Memory B cell (primary cell): ENCODE data around the gene ARHGAP23.
A peak's percentile ranks its signal among the peaks of the same experiment; 100 is the strongest.

Experiments used
- ATAC-seq: fragments of 150-1000 bp; cut with Tn5 transposase; 2 replicates; pipeline ENCODE4 v1.10.0; 2021; ENCODE audit warnings: low read depth, mild to moderate bottlenecking, moderate library complexity
- DNase-seq, 2 donors: peaks; one replicate each; pipeline ENCODE4 v3.0.0; 2022; ENCODE audit warnings: low spot score in 2 of 2
- H3K27ac Mint-ChIP-seq: one replicate; pipeline ENCODE4 v1.8.0; 2022; ENCODE audit warnings: mild to moderate bottlenecking, moderate library complexity, mixed read lengths
- H3K27me3 Mint-ChIP-seq: one replicate; pipeline ENCODE4 v1.8.0; 2022; ENCODE audit warnings: mixed read lengths
- H3K36me3 Mint-ChIP-seq: one replicate; pipeline ENCODE4 v1.8.0; 2022; ENCODE audit warnings: mild to moderate bottlenecking, mixed read lengths
- H3K4me1 Mint-ChIP-seq: one replicate; pipeline ENCODE4 v1.8.0; 2022; ENCODE audit warnings: mixed read lengths
- H3K4me3 Mint-ChIP-seq: one replicate; pipeline ENCODE4 v1.8.0; 2022; ENCODE audit warnings: mild to moderate bottlenecking, moderate library complexity, mixed read lengths
- H3K9me3 Mint-ChIP-seq: one replicate; pipeline ENCODE4 v1.8.0; 2022; ENCODE audit warnings: mixed read lengths

ARHGAP23 gene

DNA sequence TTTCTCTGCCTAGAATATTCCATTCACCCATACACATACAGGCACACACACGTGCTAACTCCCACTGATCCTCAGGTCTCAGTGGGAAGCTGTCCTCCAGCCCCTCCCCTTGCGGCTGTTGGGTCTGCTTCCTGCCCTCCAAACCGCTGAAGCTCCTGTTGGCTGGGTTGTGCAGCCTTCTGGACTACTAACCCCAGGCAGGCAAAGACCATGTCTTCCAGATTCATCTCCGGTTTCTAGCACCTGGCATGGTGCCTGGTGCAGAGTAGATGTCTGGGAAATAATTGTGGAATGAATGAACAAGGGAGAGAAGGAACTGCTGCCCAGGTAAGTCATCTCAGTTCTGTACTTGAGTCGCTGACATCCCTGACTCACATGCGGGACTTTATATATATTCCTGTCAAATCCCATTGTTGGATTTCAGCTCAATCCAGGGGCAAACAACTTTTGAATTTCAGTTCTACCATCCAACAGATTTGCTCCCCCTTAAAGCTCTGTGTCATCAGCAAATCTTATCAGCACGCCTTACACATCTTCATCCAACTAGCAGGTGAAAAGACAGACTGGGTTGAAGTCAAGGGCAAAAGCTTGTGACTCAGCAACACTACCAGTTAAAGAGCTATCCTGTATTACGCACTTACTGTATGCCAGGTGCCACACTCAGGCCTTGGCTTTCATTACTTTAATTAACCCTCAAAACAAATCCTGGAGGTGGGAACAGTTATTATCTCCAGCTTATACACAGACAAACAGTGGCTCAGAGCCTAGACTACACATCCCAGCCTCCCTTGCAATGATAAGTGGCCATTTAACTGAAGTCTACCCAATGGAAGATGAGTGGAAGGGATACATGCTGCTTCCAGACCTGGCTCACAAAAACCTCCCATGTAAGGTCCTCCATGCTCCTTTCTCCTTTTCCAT is 126.4 kb downstream of the ARHGAP23 start:
- Mint-ChIP-seq H3K9me3 (no peaks in the 10 kb centered on the region), H3K27ac (no peak overlapping the region), H3K36me3 (no peaks in the 10 kb centered on the region), H3K4me1 (peaks cover 13% of the 10 kb centered on the region), H3K27me3 (peaks cover 11% of the 10 kb centered on the region), H3K4me3 (no peak overlapping the region)
- ATAC-seq (no peak), DNase-seq (no peak)

DNA sequence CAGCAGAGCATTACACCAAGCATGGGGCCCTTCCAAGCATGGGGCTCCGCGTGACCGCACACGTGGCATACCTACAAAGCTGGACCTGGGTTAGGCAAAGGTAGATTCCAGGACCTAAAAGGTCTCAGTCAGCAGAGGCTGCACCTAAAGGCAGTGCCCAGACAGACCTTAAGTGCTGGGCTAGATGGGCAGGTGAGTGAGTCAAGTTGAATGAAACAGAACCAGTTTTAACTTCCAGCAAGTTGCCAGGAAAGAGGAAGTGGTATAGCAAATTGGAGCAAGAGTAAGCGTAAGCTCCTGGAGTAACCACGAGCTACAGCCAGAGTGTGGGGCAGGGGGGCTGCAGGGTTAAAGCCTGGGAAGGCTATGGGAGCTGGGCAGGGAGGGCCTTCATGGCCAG is 128.0 kb downstream of the ARHGAP23 start:
- no peak overlapping the region for H3K27ac Mint-ChIP-seq
- no peak overlapping the region for H3K4me3 Mint-ChIP-seq
- peaks cover 12% of the 10 kb centered on the region for H3K27me3 Mint-ChIP-seq
- DNase-seq, result no peak
- ATAC-seq, result no peak
- H3K9me3 Mint-ChIP-seq, result no peaks in the 10 kb centered on the region
- peaks cover 19% of the 10 kb centered on the region for H3K4me1 Mint-ChIP-seq
- H3K36me3 Mint-ChIP-seq, result no peaks in the 10 kb centered on the region

DNA sequence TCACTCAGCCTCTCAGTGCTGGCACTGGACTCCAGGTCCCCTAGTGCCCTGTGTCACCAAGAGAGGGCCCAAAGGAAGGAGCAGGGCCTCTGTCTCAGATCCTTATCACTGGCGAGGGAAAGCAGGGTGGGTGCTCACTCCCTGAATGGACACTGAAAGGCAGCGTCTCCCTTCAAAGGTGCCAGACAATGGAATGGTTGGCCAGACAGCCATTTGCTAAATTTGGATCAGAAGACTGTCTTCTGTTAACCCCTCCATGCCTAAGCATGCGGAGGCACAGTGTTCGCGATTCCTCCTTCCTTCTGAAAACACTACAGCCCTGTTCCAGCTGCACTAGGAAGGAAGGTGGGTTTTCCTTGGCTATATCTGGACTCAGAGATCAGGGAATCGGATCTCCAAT is 129.1 kb downstream of the ARHGAP23 start:
- H3K9me3 Mint-ChIP-seq, result no peaks in the 10 kb centered on the region
- H3K36me3 Mint-ChIP-seq, result no peaks in the 10 kb centered on the region
- H3K27me3 Mint-ChIP-seq, result peaks cover 9% of the 10 kb centered on the region
- DNase-seq, result no peak
- no peak overlapping the region for H3K27ac Mint-ChIP-seq
- no peak for ATAC-seq
- H3K4me3 Mint-ChIP-seq, result peak overlapping the region; percentile 43
- peaks cover 21% of the 10 kb centered on the region for H3K4me1 Mint-ChIP-seq

DNA sequence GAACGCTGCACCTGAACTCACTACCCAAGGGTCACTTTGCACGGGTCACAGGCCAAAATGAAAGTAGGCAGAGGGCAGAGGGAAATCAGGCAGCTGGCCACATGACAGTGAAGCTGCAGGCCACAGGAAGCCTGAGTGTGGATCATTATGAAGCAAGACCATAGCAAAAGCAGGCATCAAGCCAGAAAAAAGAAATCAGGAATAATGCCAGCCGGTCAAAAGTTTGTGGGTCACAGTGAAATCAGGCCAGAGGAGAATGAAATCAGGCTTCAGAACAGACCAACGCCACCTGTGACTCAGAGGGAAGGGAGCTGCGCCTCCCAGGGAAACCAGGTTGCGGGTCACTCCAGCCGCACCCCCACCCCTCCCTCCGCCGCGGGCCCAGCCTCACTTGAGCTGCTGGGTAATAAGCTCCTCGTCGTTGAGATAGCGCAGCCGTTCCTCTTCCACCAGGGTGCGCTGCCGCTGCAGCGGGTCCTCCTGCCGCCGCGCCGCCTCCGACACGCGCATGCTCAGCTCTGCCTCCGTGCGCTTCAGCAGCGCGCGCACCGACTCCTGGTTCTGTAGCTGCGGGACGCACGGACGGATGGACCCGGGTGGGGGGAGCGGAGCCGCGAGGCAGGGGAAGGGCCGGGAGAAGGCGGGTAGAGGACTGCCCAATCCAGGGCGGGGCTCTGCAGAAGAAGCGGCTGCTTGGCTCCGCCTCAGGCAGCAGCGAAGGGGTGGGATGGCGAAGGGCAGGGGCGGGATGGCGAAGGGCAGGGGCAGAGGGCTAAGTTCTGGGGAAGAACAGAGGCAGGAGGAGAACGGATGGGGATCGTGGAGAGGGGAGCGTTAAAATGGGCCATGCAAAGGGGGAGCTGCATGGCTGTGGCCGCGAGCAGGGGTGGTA is 129.8 kb downstream of the ARHGAP23 start:
- H3K4me1 Mint-ChIP-seq, result peaks cover 22% of the 10 kb centered on the region
- H3K9me3 Mint-ChIP-seq, result no peaks in the 10 kb centered on the region
- DNase-seq (peak; percentile 84 to 87), ATAC-seq (peak; percentile 71)
- H3K27ac Mint-ChIP-seq, result no peak overlapping the region
- H3K36me3 Mint-ChIP-seq, result no peaks in the 10 kb centered on the region
- H3K27me3 Mint-ChIP-seq, result peaks cover 10% of the 10 kb centered on the region
- peak overlapping the region; percentile 96 for H3K4me3 Mint-ChIP-seq

DNA sequence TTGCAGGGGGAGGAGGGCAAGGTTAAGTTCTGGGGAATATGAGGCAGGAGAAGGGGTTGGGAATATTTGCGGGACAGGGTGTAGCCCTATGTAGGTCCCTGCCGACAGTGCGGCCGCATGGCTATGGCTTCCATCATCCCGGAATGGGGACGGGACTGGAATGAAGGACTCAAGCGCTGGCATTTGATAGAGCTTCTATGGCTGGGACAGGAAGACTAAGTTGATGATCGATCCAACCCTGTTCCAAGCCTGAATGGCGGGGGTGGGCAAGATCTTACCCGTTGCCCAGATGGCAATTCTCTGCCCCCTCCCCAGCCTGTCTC is 130.4 kb downstream of the ARHGAP23 start:
- Mint-ChIP-seq H3K4me3 (peak overlapping the region; percentile 96), H3K27ac (peak overlapping the region; percentile 74), H3K36me3 (no peaks in the 10 kb centered on the region), H3K9me3 (no peaks in the 10 kb centered on the region), H3K4me1 (peaks cover 25% of the 10 kb centered on the region), H3K27me3 (peaks cover 14% of the 10 kb centered on the region)
- no peak for DNase-seq
- peak; percentile 31 for ATAC-seq

DNA sequence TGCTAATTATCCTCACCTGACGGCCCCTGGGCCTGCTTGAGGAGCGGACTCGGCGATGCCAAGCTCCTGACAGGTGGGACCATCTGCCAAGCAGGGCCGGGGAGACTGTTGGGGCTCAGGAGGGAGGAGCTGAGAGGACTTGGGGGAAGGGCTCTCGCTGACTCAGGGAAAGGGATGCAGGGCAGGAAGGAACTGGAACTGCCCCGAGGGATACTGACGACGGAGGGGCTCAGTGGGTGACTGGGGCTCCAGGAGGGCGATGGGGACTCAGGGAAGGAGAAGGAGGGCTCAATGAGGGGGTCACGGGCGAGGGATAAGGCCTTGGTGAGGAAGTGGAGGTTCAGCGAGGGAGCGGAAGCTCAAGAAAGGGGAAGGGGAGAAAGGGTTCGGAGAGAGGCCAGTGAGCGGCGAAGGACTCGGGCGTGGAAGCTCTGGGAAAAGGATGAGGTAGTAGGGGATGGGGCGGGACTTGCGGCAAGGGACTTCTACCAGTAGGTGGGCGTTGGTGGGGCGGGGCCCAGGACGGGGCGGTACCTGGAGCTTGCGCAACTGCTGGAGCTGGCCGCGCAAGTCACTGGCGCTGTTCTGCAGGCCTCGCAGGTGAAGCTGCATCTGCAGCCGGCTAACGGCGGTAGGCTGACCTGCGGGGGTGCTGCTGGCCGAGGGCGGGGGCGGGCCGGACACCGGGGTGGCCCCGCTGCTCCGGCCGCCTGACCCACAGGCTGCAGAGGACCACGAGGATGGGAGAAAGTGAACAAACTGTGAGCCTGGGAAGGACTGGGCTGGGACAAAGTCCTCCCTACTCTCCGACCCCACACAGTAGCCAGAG is 131.0 kb downstream of the ARHGAP23 start:
- Mint-ChIP-seq H3K4me1 (peaks cover 27% of the 10 kb centered on the region), H3K4me3 (peak overlapping the region; percentile 96), H3K27me3 (peaks cover 16% of the 10 kb centered on the region), H3K27ac (peak overlapping the region; percentile 74), H3K9me3 (no peaks in the 10 kb centered on the region), H3K36me3 (no peaks in the 10 kb centered on the region)
- ATAC-seq (peak; percentile 82), DNase-seq (peak; percentile 80 to 82)

DNA sequence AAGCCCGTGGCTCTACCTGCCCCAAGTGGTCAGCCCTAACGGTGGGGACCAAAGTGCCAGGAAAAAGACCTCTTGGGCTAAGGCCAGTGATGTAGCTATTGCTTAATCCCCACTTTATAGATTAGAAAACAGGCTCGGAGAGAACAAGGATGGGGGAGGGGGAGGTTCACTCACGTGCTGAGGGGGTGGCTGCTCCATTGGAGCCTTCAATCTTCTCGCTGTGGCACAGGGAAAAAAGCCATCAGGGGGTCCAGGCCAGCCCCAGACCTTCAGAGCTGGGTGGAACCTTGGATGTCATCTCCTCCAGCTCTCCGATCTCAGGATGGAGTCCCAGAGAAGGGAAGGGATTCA is 131.6 kb downstream of the ARHGAP23 start:
- Mint-ChIP-seq H3K4me3 (peak overlapping the region; percentile 96), H3K27ac (no peak overlapping the region), H3K36me3 (no peaks in the 10 kb centered on the region), H3K27me3 (peaks cover 19% of the 10 kb centered on the region), H3K9me3 (no peaks in the 10 kb centered on the region), H3K4me1 (peaks cover 29% of the 10 kb centered on the region)
- DNase-seq (no peak), ATAC-seq (no peak)

DNA sequence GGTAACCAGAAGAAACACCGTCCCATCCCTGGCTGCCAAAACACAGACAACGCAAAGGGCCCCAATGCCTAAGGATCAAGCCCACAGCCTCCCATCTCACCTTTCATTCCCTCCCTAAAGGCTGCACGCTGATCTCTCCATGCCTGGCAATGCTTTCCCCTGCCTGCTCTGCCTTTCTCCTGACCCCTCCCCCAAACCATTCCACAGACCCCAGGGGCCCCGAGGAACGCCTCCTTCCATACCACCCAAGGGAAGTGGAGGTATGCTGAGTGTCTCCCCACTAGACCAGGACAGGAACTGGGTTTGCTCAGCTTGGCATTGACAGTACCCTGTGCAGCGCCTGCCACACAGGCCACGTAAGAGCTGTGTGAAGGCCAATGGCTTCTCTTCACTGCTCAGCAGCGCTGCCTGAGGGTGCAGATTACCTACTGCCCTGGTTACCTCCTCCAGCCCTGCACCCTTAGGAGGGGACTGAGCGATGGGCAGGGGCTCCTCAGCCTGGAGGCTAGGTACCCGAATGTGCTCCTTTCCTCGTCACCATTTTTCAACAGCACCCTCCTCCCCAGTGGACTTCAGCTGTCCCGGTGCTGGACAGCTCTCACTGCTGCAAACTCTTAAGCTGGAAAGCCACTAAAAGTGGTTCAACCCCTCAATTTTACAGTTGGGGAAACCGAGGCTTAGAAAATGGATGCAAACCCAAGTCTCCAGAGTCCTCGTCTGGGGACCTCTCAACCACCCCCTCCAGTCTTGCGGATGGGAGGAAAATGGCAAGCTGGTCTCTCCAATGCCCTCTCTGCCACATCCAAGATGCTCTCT is 132.4 kb downstream of the ARHGAP23 start:
- ATAC-seq (no peak), DNase-seq (no peak)
- Mint-ChIP-seq H3K27me3 (peaks cover 22% of the 10 kb centered on the region), H3K9me3 (no peaks in the 10 kb centered on the region), H3K27ac (no peak overlapping the region), H3K4me3 (peak overlapping the region; percentile 53), H3K4me1 (peaks cover 29% of the 10 kb centered on the region), H3K36me3 (no peaks in the 10 kb centered on the region)

DNA sequence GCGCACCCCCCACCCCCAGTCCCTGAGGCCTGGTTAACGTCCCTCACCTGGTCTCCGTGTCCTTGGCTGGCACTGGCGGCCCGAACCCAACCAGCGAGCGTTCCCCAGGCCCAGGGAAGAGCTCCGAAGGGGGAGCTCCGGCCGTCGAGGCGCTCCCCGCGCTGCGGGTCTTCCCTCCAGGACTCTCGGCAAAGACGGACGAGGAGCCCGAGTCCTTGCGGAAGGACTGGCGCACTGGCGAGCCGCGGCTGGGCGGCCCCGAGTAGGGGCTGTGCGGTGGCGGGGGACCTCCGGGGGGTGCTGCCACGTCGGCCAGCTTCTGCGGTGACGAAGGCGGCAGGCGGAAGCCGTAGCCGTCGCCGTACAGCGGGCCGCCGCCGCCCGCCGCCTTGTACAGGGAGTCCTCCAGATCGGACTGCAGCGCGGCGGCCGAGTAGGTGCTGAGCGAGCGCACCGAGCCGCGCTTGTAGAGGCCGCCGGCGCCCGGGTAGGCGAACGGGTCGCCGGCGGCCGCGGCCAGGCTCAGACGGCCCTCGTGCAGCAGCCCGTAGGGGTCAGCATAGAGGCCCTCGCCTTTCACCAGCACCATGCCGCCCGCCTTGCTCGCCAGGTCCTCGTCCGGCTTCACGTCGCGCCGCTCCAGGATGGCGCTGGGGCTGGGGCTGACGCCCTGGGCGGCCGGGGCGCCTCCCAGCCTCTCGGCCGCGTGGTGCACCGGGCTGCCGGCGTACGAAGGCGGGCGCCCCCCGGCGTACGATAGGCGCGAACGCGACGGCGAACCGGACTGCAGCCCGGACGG is 133.4 kb downstream of the ARHGAP23 start:
- Mint-ChIP-seq H3K27me3 (peaks cover 25% of the 10 kb centered on the region), H3K4me1 (peaks cover 31% of the 10 kb centered on the region), H3K4me3 (no peak overlapping the region), H3K27ac (no peak overlapping the region), H3K9me3 (no peaks in the 10 kb centered on the region), H3K36me3 (no peaks in the 10 kb centered on the region)
- no peak for DNase-seq
- no peak for ATAC-seq
